HG02623 (cell line): Measurements from ENCODE around the gene MSLN.

Source experiments
- ATAC-seq: cut with Tn5 transposase; IDR thresholded peaks from one replicate; pipeline ENCODE4 v1.9.1; 2021; ENCODE audit warnings: moderate library complexity; ENCODE audit not compliant: unreplicated experiment

MSLN gene

GRCh38 chr16:788399-789126, 28.0 kb downstream of the MSLN start, which contains the start of gene CHTF18:
CHTF18 (plus strand) TSS chr16:788620; CDS start chr16:788685, 65 bp downstream.
- ATAC-seq, result peak; percentile 70

GRCh38 chr16:789191-789850, 28.8 kb downstream of the MSLN start:
- ATAC-seq, result no peak

GRCh38 chr16:790086-790485, 29.6 kb downstream of the MSLN start:
- ATAC-seq, result no peak

- ATAC-seq, result no peak
Observed at GRCh38 chr16:791131-791530, 30.6 kb downstream of the MSLN start.

- no peak for ATAC-seq
Observed at GRCh38 chr16:792221-792995, 31.9 kb downstream of the MSLN start.

- no peak for ATAC-seq
Observed at GRCh38 chr16:793414-793813, 32.9 kb downstream of the MSLN start.

- ATAC-seq, result no peak
Observed at GRCh38 chr16:794091-794822, 33.7 kb downstream of the MSLN start.

- ATAC-seq, result no peak
Observed at GRCh38 chr16:794853-795466, 34.4 kb downstream of the MSLN start.

- no peak for ATAC-seq
Observed at GRCh38 chr16:795580-796229, 35.2 kb downstream of the MSLN start.

GRCh38 chr16:796296-797119, 36.0 kb downstream of the MSLN start:
- no peak for ATAC-seq

- no peak for ATAC-seq
Observed at GRCh38 chr16:797120-797420, 36.5 kb downstream of the MSLN start.

- ATAC-seq, result no peak
Observed at GRCh38 chr16:797686-798085, 37.2 kb downstream of the MSLN start.

GRCh38 chr16:798666-799065, 38.1 kb downstream of the MSLN start:
- no peak for ATAC-seq

- no peak for ATAC-seq
Observed at GRCh38 chr16:799111-799947, 38.8 kb downstream of the MSLN start.

- ATAC-seq, result no peak
Observed at GRCh38 chr16:799948-800833, 39.7 kb downstream of the MSLN start, which contains the start of gene GNG13. GNG13 (minus strand) TSS chr16:800734; CDS start chr16:799077, 1,657 bp downstream.

- ATAC-seq, result no peak
Observed at GRCh38 chr16:800834-801511, 40.4 kb downstream of the MSLN start.
